K562 (cell line): Measurements from ENCODE around the gene TXNRD3. TPM values are rescaled to one million over a fixed set of nuclear protein-coding genes. Genes with fewer than 3 reads are reported as not detected.

Experiments used
- ATAC-seq: fragments of 200-7000 bp; cut with Tn5 transposase; 3 replicates; pipeline ENCODE4 v1.9.1; 2020; ENCODE audit warnings: moderate library complexity
- BruUV-seq: library from RNA; stranded (reverse); fragments of 400-500 nt; replicated peaks from 2 replicates; lab custom pipeline; 2021; lab: Mats Ljungman, UMichigan
- CTCF ChIA-PET: fragments of 300-600 bp; formaldehyde crosslinking; extraction: SDS; loops from one replicate; lab custom pipeline; 2021; ENCODE audit warnings: low intra/inter-chr PET ratio; lab: Yijun Ruan, JAX
- POLR2A ChIA-PET: fragments of 300-600, 350-650 bp; sonication (Branson Sonifier 250); formaldehyde crosslinking; extraction: SDS; loops from one replicate; lab custom pipeline; 2021; ENCODE audit warnings: antibody characterized with exemption, inconsistent platforms; lab: Yijun Ruan, JAX
- DNase-seq, 4 experiments: peaks; one replicate each; pipeline versions ENCODE4 v3.0.0 to v3.0.0-alpha.2; 2011 to 2018; ENCODE audit warnings: low spot score in 3 of 4, mixed read lengths in 3 of 4; ENCODE audit errors: extremely low read depth in 1 of 4
- FAIRE-seq: peaks from 2 replicates; lab custom pipeline; 2011; peaks lifted over from hg19 to GRCh38; lab: Jason Lieb, UNC
- H2AFZ ChIP-seq: 2 replicates; pipeline ENCODE4 v1.6.0; 2011; ENCODE audit warnings: low read depth, low read length, control low read depth, inconsistent platforms
- H3K27ac ChIP-seq: fragments of 200-600 bp; 3 replicates; pipeline ENCODE4 v1.8.0; 2011; ENCODE audit warnings: low read depth, mild to moderate bottlenecking, control low read depth, inconsistent platforms, low read length, moderate library complexity, mixed read lengths; ENCODE audit errors: extremely low read depth
- H3K27me3 ChIP-seq, 2 experiments: fragments of 300-600 bp in 1 of 2; 2 replicates in 1 of 2; 3 replicates in 1 of 2; pipeline versions ENCODE4 v1.6.0 to v1.8.0; 2011; ENCODE audit warnings: inconsistent platforms in 2 of 2, low read length in 2 of 2, mild to moderate bottlenecking in 1 of 2, mixed read lengths in 1 of 2, moderate library complexity in 1 of 2; ENCODE audit not compliant: control insufficient read depth in 2 of 2, insufficient read depth in 2 of 2
- H3K36me3 ChIP-seq: fragments of 300-600 bp; 3 replicates; pipeline ENCODE4 v1.8.0; 2011; ENCODE audit warnings: mild to moderate bottlenecking, low read length, inconsistent platforms; ENCODE audit not compliant: control insufficient read depth, insufficient read depth
- H3K4me1 ChIP-seq, 2 experiments: fragments of 200-600 bp in 1 of 2; replicated peaks in 1 of 2; 2 replicates in 1 of 2; 3 replicates in 1 of 2; pipeline versions ENCODE4 v1.5.1 to v1.8.0; 2011; ENCODE audit warnings: inconsistent platforms in 2 of 2, low read length in 2 of 2, mild to moderate bottlenecking in 1 of 2, mixed read lengths in 1 of 2, moderate library complexity in 1 of 2; ENCODE audit not compliant: control insufficient read depth in 2 of 2, insufficient read depth in 2 of 2
- H3K4me2 ChIP-seq: 2 replicates; pipeline ENCODE4 v1.6.1; 2011; ENCODE audit warnings: low read length, control low read depth, inconsistent platforms, mixed read lengths; ENCODE audit not compliant: insufficient read depth
- H3K4me3 ChIP-seq: fragments of 200-600 bp; sonication (generic), shearing (Covaris generic); 2 replicates; pipeline ENCODE4 v1.5.1; 2016; ENCODE audit warnings: control low read depth, inconsistent platforms
- H3K79me2 ChIP-seq: fragments of 200-600 bp; 3 replicates; pipeline ENCODE4 v1.8.0; 2011; ENCODE audit warnings: low read length, inconsistent platforms; ENCODE audit not compliant: control insufficient read depth, insufficient read depth
- H3K9ac ChIP-seq, 2 experiments: 2 replicates each; pipeline versions ENCODE4 v1.6.0 to v1.6.1; 2011; ENCODE audit warnings: low read depth in 2 of 2, low read length in 2 of 2, control low read depth in 1 of 2, inconsistent platforms in 1 of 2, mild to moderate bottlenecking in 1 of 2, mixed read lengths in 1 of 2; ENCODE audit not compliant: insufficient read depth in 1 of 2
- H3K9me1 ChIP-seq: one replicate; pipeline ENCODE4 v1.6.0; 2011; ENCODE audit warnings: inconsistent platforms, mild to moderate bottlenecking, low read length, moderate library complexity; ENCODE audit not compliant: control insufficient read depth, insufficient read depth
- H3K9me3 ChIP-seq: replicated peaks from 2 replicates; pipeline ENCODE4 v1.5.1; 2011; ENCODE audit warnings: low read depth, low read length, inconsistent platforms; ENCODE audit not compliant: control insufficient read depth, insufficient read depth
- H4K20me1 ChIP-seq: replicated peaks from 2 replicates; pipeline ENCODE4 v1.6.1; 2011; ENCODE audit warnings: low read length, inconsistent platforms, mixed read lengths; ENCODE audit not compliant: control insufficient read depth, insufficient read depth
- ARID3B ChIP-seq: fragments of 250-450 bp; sonication (Bioruptor Pico); IDR thresholded peaks from 2 replicates; pipeline ENCODE4 v1.4.0; 2020; ENCODE audit warnings: borderline replicate concordance
- CHCHD3 ChIP-seq: fragments of 250-450 bp; sonication (Bioruptor Pico); IDR thresholded peaks from 2 replicates; pipeline ENCODE4 v2.1.2; 2022; ENCODE audit warnings: mild to moderate bottlenecking
- EWSR1 ChIP-seq: fragments of 450-650 bp; IDR thresholded peaks from 2 replicates; pipeline ENCODE4 v1.6.1; 2018; ENCODE audit warnings: borderline replicate concordance, mild to moderate bottlenecking, low read depth, moderate library complexity; ENCODE audit not compliant: partially characterized antibody
- GATAD2B ChIP-seq: fragments of 450-650 bp; IDR thresholded peaks from 2 replicates; pipeline ENCODE4 v1.6.1; 2017; ENCODE audit warnings: mild to moderate bottlenecking, borderline replicate concordance
- HOMEZ ChIP-seq: fragments of 250-450 bp; sonication (Bioruptor Pico); IDR thresholded peaks from 2 replicates; pipeline ENCODE4 v1.4.0; 2020; ENCODE audit warnings: mild to moderate bottlenecking, moderate library complexity
- ID3 ChIP-seq, 2 experiments: fragments of 250-450 bp in 1 of 2; fragments of 450-650 bp in 1 of 2; sonication (Bioruptor Pico) in 1 of 2; IDR thresholded peaks; 2 replicates each; pipeline versions ENCODE4 v1.6.1 to v1.8.0; 2016 to 2021; ENCODE audit warnings: mild to moderate bottlenecking in 2 of 2, moderate library complexity in 2 of 2, missing compliant biosample characterization in 1 of 2, missing genetic modification characterization in 1 of 2
- IRF9 ChIP-seq: fragments of 450-650 bp; IDR thresholded peaks from 2 replicates; pipeline ENCODE4 v1.6.1; 2016; ENCODE audit warnings: missing biosample characterization, missing genetic modification characterization
- JUNB ChIP-seq: fragments of 450-650 bp; formaldehyde crosslinking; conservative IDR thresholded peaks from 2 replicates; pipeline ENCODE4 v1.4.0; 2020; ENCODE audit warnings: mild to moderate bottlenecking
- MBD2 ChIP-seq: sonication (generic); IDR thresholded peaks from 2 replicates; pipeline ENCODE4 v1.6.1; 2016; ENCODE audit warnings: low read depth, borderline replicate concordance
- MECOM ChIP-seq: fragments of 250-450 bp; sonication (Bioruptor Pico); IDR thresholded peaks from 2 replicates; pipeline ENCODE4 v1.8.0; 2022; ENCODE audit warnings: inconsistent platforms
- NCOA6 ChIP-seq: fragments of 450-650 bp; IDR thresholded peaks from 2 replicates; pipeline ENCODE4 v1.6.1; 2017; ENCODE audit warnings: mild to moderate bottlenecking
- NR3C1 ChIP-seq: sonication (generic); formaldehyde crosslinking; IDR thresholded peaks from 2 replicates; pipeline ENCODE4 v1.8.1; 2022; ENCODE audit warnings: missing genetic modification reagents
- RAD51 ChIP-seq: fragments of 450-650 bp; IDR thresholded peaks from 2 replicates; pipeline ENCODE4 v1.7.1; 2016; ENCODE audit warnings: low read depth, mild to moderate bottlenecking, borderline replicate concordance
- SMAD1 ChIP-seq: fragments of 150-350 bp; IDR thresholded peaks from 2 replicates; pipeline ENCODE4 v1.6.1; 2014; ENCODE audit warnings: low read length, low read depth; ENCODE audit not compliant: partially characterized antibody
- TEAD4 ChIP-seq, 2 experiments: sonication (generic) in 1 of 2; formaldehyde crosslinking in 1 of 2; IDR thresholded peaks; 2 replicates each; pipeline versions ENCODE4 v1.6.1 to v1.8.0; 2012 to 2022; ENCODE audit warnings: borderline replicate concordance in 1 of 2, inconsistent platforms in 1 of 2, low read length in 1 of 2, mild to moderate bottlenecking in 1 of 2, missing genetic modification reagents in 1 of 2
- THRA ChIP-seq: fragments of 450-650 bp; IDR thresholded peaks from 2 replicates; pipeline ENCODE4 v1.6.1; 2017; ENCODE audit warnings: mild to moderate bottlenecking, moderate library complexity
- ZNF263 ChIP-seq: sonication (generic); formaldehyde crosslinking; IDR thresholded peaks from 2 replicates; pipeline ENCODE4 v1.8.0; 2022; ENCODE audit warnings: mild to moderate bottlenecking, missing genetic modification reagents, borderline replicate concordance
- WGBS: fragments of 100-300 bp; shearing (Covaris generic); methylation state at CpG from one replicate; pipeline ENCODE4 v1.1.6; 2016; ENCODE audit warnings: low coverage, mixed read lengths; ENCODE audit not compliant: insufficient coverage; ENCODE audit errors: missing lambda C conversion rate; 5-methylcytosine and 5-hydroxymethylcytosine counted together
- in situ Hi-C: fragments of 300-500 bp; cut with MboI; formaldehyde crosslinking; loops from 4 replicates; pipeline ENCODE4 v1.15.0; 2018; ENCODE audit warnings: inconsistent platforms, mixed read lengths
- intact Hi-C: fragments of 100-400 bp; cut with micrococcal nuclease; formaldehyde crosslinking; loops from 2 replicates; pipeline ENCODE4 v1.14.2; 2022
- polyA plus RNA-seq, 8 experiments: library from polyadenylated mRNA; depleted of rRNA in 4 of 8; stranded (reverse) in 5 of 8; unstranded in 3 of 8; fragments of >200 nt; fragmentation: Nextera tagmentation in 2 of 8; fragmentation: Illumina TruSeq in 1 of 8; extraction: Ambion mirVana in 2 of 8; extraction: Trizol in 1 of 8; gene quantifications; 2 replicates each; pipeline versions ENCODE4 v1.2.1 to v1.2.3, GENCODE V29; 2011 to 2014; ENCODE audit warnings: inconsistent platforms in 1 of 8, missing spikeins in 1 of 8
- total RNA-seq, 7 experiments: library from RNA; depleted of rRNA in 6 of 7; stranded (reverse); fragments of >200 nt in 6 of 7; fragmentation: Illumina TruSeq in 2 of 7; extraction: Trizol in 2 of 7; gene quantifications; 2 replicates each; pipeline versions ENCODE4 v1.2.1 to v1.2.3, GENCODE V29; 2011 to 2021; ENCODE audit warnings: low replicate concordance in 1 of 7

Gene TXNRD3
- total and polyA plus RNA-seq, 9 of the 15 experiments (the other 6 are each of a cell fraction or from before 2014, with no cell fraction given): 0.96 to 2.3 (median 1.7) TPM

- intact Hi-C loops: no loop called here
Observed at GRCh38 chr3:126691765-126692164, 36.8 kb upstream of the TXNRD3 start.

More at GRCh38 chr3:126691765-126692164, 36.8 kb upstream of the TXNRD3 start:
- no peaks in the 10 kb centered on the region for H3K79me2 ChIP-seq
- 0 out of 5 replicates have a peak, but pooled peaks cover 0 to 5% of the 10 kb centered on the region in 2 experiments for H3K27me3 ChIP-seq
- no peak for TF ChIP-seq MBD2
- TF ChIP-seq MECOM: no peak
- TF ChIP-seq JUNB (CRISPR knock-in tag): no peak
- TF ChIP-seq ZNF263 (CRISPR knock-in tag): no peak
- no peak for TF ChIP-seq NCOA6
- no peak for TF ChIP-seq RAD51
- no peak for TF ChIP-seq ID3 (CRISPR knock-in tag; IDR thresholded peaks at IDR 0.05)
- TF ChIP-seq ID3 (tag; IDR thresholded peaks at IDR 0.05): no peak
- no peak for TF ChIP-seq EWSR1
- no peak for TF ChIP-seq NR3C1 (CRISPR knock-in tag)
- no peak for TF ChIP-seq IRF9 (tag)
- no peak for TF ChIP-seq GATAD2B
- TF ChIP-seq TEAD4 (IDR thresholded peaks at IDR 0.05; ENCODE audit: low read length): no peak
- TF ChIP-seq TEAD4 (CRISPR knock-in tag; IDR thresholded peaks at IDR 0.05; ENCODE audit: borderline replicate concordance): no peak
- TF ChIP-seq HOMEZ (CRISPR knock-in tag): no peak
- no peak for TF ChIP-seq CHCHD3
- TF ChIP-seq ARID3B: no peak
- no peak for TF ChIP-seq SMAD1
- TF ChIP-seq THRA: no peak
- no peaks in the 10 kb centered on the region for H3K9me3 ChIP-seq
- DNase-seq: no peak
- no peak for ATAC-seq
- H2AFZ ChIP-seq: no peak overlapping the region
- in situ Hi-C loops: no loop called here
- no peaks in the 10 kb centered on the region for H3K9me1 ChIP-seq
- BruUV-seq: no TSS peak
- H3K36me3 ChIP-seq: no peaks in the 10 kb centered on the region
- no peak overlapping the region for H3K4me2 ChIP-seq
- FAIRE-seq: no peak
- ChIA-PET CTCF (no interaction called here), POLR2A (interaction anchor here (1.2 kb wide), 1 partner anchor 8 kb away, joined by 5 read pairs; no protein-coding TSS in a partner anchor)
- H3K27ac ChIP-seq: no peak overlapping the region
- no peaks in the 10 kb centered on the region for H3K4me1 ChIP-seq
- no peak overlapping the region for H3K4me3 ChIP-seq
- no peaks in the 10 kb centered on the region for H4K20me1 ChIP-seq
- 2% methylated on average over 3 of the region's 4 CpGs for WGBS
- no peak overlapping the region for H3K9ac ChIP-seq
